PC-9 (cell line): ENCODE data around the gene PRKG1. TPM values are rescaled to one million over a fixed set of nuclear protein-coding genes. Genes with fewer than 3 reads are reported as not detected.

Experiments used
- BruUV-seq: library from RNA; stranded (reverse); fragments of 400-500 nt; replicated peaks from 2 replicates; lab custom pipeline; 2021; lab: Mats Ljungman, UMichigan
- CTCF ChIA-PET: fragments of 300-600 bp; sonication (Branson Sonifier 250); formaldehyde crosslinking; loops from one replicate; lab custom pipeline; 2022; ENCODE audit warnings: antibody characterized with exemption; lab: Charles Lee
- POLR2A ChIA-PET: fragments of 300-600 bp; sonication (Branson Sonifier 250); formaldehyde crosslinking; loops from one replicate; lab custom pipeline; 2022; ENCODE audit warnings: antibody characterized with exemption; ENCODE audit not compliant: unreplicated experiment; lab: Charles Lee
- DNase-seq, 2 experiments: peaks; one replicate each; pipeline versions ENCODE4 v3.0.0 to v3.0.0-alpha.2; 2015 to 2022; ENCODE audit warnings: mixed read lengths in 1 of 2
- H2AFZ ChIP-seq: fragments of 200-600 bp; sonication (generic); 2 replicates; pipeline ENCODE4 v1.8.1; 2017; ENCODE audit warnings: antibody characterized with exemption
- H3F3A ChIP-seq: fragments of 200-600 bp; sonication (generic); 2 replicates; pipeline ENCODE4 v1.8.1; 2017; ENCODE audit warnings: antibody characterized with exemption, mild to moderate bottlenecking, low read depth; ENCODE audit not compliant: insufficient read depth
- H3K27ac ChIP-seq: fragments of 200-600 bp; sonication (generic); 2 replicates; pipeline ENCODE4 v1.6.1; 2016; ENCODE audit warnings: mixed run types
- H3K27me3 ChIP-seq: fragments of 200-600 bp; sonication (generic); 2 replicates; pipeline ENCODE4 v1.6.1; 2016; ENCODE audit warnings: low read depth, mixed run types; ENCODE audit not compliant: insufficient read depth
- H3K36me3 ChIP-seq: fragments of 200-600 bp; sonication (generic); 2 replicates; pipeline ENCODE4 v1.6.1; 2016; ENCODE audit warnings: low read depth, mixed run types
- H3K4me1 ChIP-seq: fragments of 200-600 bp; sonication (generic); replicated peaks from 2 replicates; pipeline ENCODE4 v1.6.1; 2016; ENCODE audit warnings: mixed run types; ENCODE audit not compliant: insufficient read depth
- H3K4me2 ChIP-seq: fragments of 200-600 bp; sonication (generic); 2 replicates; pipeline ENCODE4 v1.6.1; 2017; ENCODE audit warnings: mixed run types
- H3K4me3 ChIP-seq: fragments of 200-600 bp; sonication (generic); 2 replicates; pipeline ENCODE4 v1.6.1; 2016; ENCODE audit warnings: mixed run types
- H3K79me2 ChIP-seq: fragments of 200-600 bp; sonication (generic); 2 replicates; pipeline ENCODE4 v1.6.1; 2017; ENCODE audit warnings: low read depth, mixed run types
- H3K9me2 ChIP-seq: fragments of 200-600 bp; sonication (generic); 2 replicates; pipeline ENCODE4 v1.8.1; 2017; ENCODE audit warnings: mild to moderate bottlenecking; ENCODE audit not compliant: insufficient read depth
- H3K9me3 ChIP-seq: fragments of 200-600 bp; sonication (generic); 2 replicates; pipeline ENCODE4 v1.8.1; 2016; ENCODE audit warnings: low read depth; ENCODE audit not compliant: insufficient read depth
- H4K20me1 ChIP-seq: fragments of 200-600 bp; sonication (generic); 2 replicates; pipeline ENCODE4 v1.8.1; 2017; ENCODE audit not compliant: insufficient read depth
- CTCF ChIP-seq: fragments of 200-600 bp; sonication (generic); conservative IDR thresholded peaks from 2 replicates; pipeline ENCODE4 v1.6.1; 2017; ENCODE audit warnings: mixed run types, antibody characterized with exemption, mild to moderate bottlenecking, moderate library complexity
- EZH2 ChIP-seq: fragments of 200-600 bp; sonication (generic); IDR thresholded peaks from 2 replicates; pipeline ENCODE4 v1.8.0; 2017; ENCODE audit warnings: antibody characterized with exemption, low read depth
- intact Hi-C: fragments of 100-400 bp; cut with micrococcal nuclease; formaldehyde crosslinking; loops from one replicate; pipeline ENCODE4 v1.10.0; 2022; ENCODE audit not compliant: unreplicated experiment
- total RNA-seq: library from RNA; stranded (reverse); gene quantifications from 2 replicates; pipeline ENCODE4 v1.2.3, GENCODE V29; 2021

PRKG1 gene
- total RNA-seq, 1 experiment from 2014 or later, result 0.70 TPM

GRCh38 chr10:51147644-51148399 is 73.5 kb downstream of the PRKG1 start:
- Histone ChIP-seq H3K27ac (no peak overlapping the region), H3K4me1 (no peaks in the 10 kb centered on the region), H3K4me3 (no peak overlapping the region), H3F3A (no peaks in the 10 kb centered on the region), H3K79me2 (no peaks in the 10 kb centered on the region), H3K9me2 (no peaks in the 10 kb centered on the region), H3K4me2 (no peak overlapping the region), H2AFZ (no peak overlapping the region), H3K27me3 (no peaks in the 10 kb centered on the region), H4K20me1 (no peaks in the 10 kb centered on the region), H3K36me3 (no peaks in the 10 kb centered on the region), H3K9me3 (no peaks in the 10 kb centered on the region)
- TF ChIP-seq CTCF, result no peak
- TF ChIP-seq EZH2, result no peak
- BruUV-seq, result no TSS peak
- ChIA-PET CTCF (no interaction called here), POLR2A (no interaction called here)
- intact Hi-C loops, result no loop called here
- no peak for DNase-seq

GRCh38 chr10:51156926-51157325 is 82.6 kb downstream of the PRKG1 start:
- H3K27ac ChIP-seq, result no peak overlapping the region
- intact Hi-C loops, result no loop called here
- H3K36me3 ChIP-seq, result no peaks in the 10 kb centered on the region
- no peaks in the 10 kb centered on the region for H3K27me3 ChIP-seq
- no peak overlapping the region for H2AFZ ChIP-seq
- TF ChIP-seq CTCF, result no peak
- TF ChIP-seq EZH2, result no peak
- no TSS peak for BruUV-seq
- POLR2A ChIA-PET, result interaction anchor here (0.6 kb wide), 1 partner anchor 830 kb away, joined by 5 read pairs; no protein-coding TSS in a partner anchor
- H3K4me3 ChIP-seq, result no peak overlapping the region
- H4K20me1 ChIP-seq, result no peaks in the 10 kb centered on the region
- no peaks in the 10 kb centered on the region for H3K79me2 ChIP-seq
- no peak overlapping the region for H3K4me2 ChIP-seq
- no peaks in the 10 kb centered on the region for H3K9me2 ChIP-seq
- no peak for DNase-seq
- H3F3A ChIP-seq, result no peaks in the 10 kb centered on the region
- CTCF ChIA-PET, result no interaction called here
- no peaks in the 10 kb centered on the region for H3K9me3 ChIP-seq
- no peaks in the 10 kb centered on the region for H3K4me1 ChIP-seq

GRCh38 chr10:51158832-51159231 is 84.5 kb downstream of the PRKG1 start:
- Histone ChIP-seq H4K20me1 (no peaks in the 10 kb centered on the region), H3K4me3 (no peak overlapping the region), H2AFZ (no peak overlapping the region), H3K27ac (no peak overlapping the region), H3F3A (no peaks in the 10 kb centered on the region), H3K9me3 (no peaks in the 10 kb centered on the region), H3K79me2 (no peaks in the 10 kb centered on the region), H3K36me3 (no peaks in the 10 kb centered on the region), H3K27me3 (no peaks in the 10 kb centered on the region), H3K9me2 (no peaks in the 10 kb centered on the region), H3K4me2 (no peak overlapping the region), H3K4me1 (no peaks in the 10 kb centered on the region)
- no peak for DNase-seq
- no peak for TF ChIP-seq CTCF
- TF ChIP-seq EZH2, result no peak
- no TSS peak for BruUV-seq
- ChIA-PET POLR2A (no interaction called here), CTCF (no interaction called here)
- intact Hi-C loops, result no loop called here
